Mesothelial cell of epicardium (in vitro differentiated cells): ENCODE results near the gene ABCC11. TPM values are rescaled to one million over a fixed set of nuclear protein-coding genes. Genes with fewer than 3 reads are reported as not detected.

Experiments used
- DNase-seq, 2 experiments: peaks; one replicate each; pipeline ENCODE4 v3.0.0; 2021; ENCODE audit warnings: low spot score in 2 of 2; ENCODE audit not compliant: unreplicated experiment in 2 of 2
- H3K27ac Mint-ChIP-seq: 2 replicates; pipeline ENCODE4 v1.8.0; 2021; ENCODE audit warnings: mixed read lengths
- H3K27me3 Mint-ChIP-seq: 2 replicates; pipeline ENCODE4 v1.8.0; 2021; ENCODE audit warnings: low read depth, mixed read lengths
- H3K36me3 Mint-ChIP-seq: 2 replicates; pipeline ENCODE4 v1.8.0; 2021; ENCODE audit warnings: mixed read lengths
- H3K4me1 Mint-ChIP-seq: 2 replicates; pipeline ENCODE4 v1.8.0; 2021; ENCODE audit warnings: mixed read lengths
- H3K4me3 Mint-ChIP-seq: 2 replicates; pipeline ENCODE4 v1.8.0; 2021; ENCODE audit warnings: mild to moderate bottlenecking, moderate library complexity, mixed read lengths
- H3K9me3 Mint-ChIP-seq: 2 replicates; pipeline ENCODE4 v1.8.0; 2021; ENCODE audit warnings: mixed read lengths
- CTCF ChIP-seq: fragments of 200-600 bp; sonication (generic); IDR thresholded peaks from one replicate; pipeline ENCODE4 v1.5.0; 2021; ENCODE audit warnings: antibody characterized with exemption; ENCODE audit not compliant: unreplicated experiment
- total RNA-seq: library from RNA; stranded (reverse); gene quantifications from 3 replicates; pipeline ENCODE4 v1.2.1, GENCODE V29; 2021

ABCC11 gene
- total RNA-seq, 1 donor from 2014 or later, result 0.47 TPM

GRCh38 chr16:48225456-48225855 lies 21.9 kb downstream of the ABCC11 start:
- Mint-ChIP-seq H3K27ac (no peak overlapping the region), H3K4me1 (no peaks in the 10 kb centered on the region), H3K36me3 (no peaks in the 10 kb centered on the region), H3K4me3 (no peak overlapping the region), H3K27me3 (peaks cover 7% of the 10 kb centered on the region), H3K9me3 (no peaks in the 10 kb centered on the region)
- DNase-seq, result no peak
- TF ChIP-seq CTCF, result no peak

- no peak for DNase-seq
- H3K4me3 Mint-ChIP-seq, result no peak overlapping the region
- peaks cover 6% of the 10 kb centered on the region for H3K27me3 Mint-ChIP-seq
- no peak for TF ChIP-seq CTCF
- no peaks in the 10 kb centered on the region for H3K9me3 Mint-ChIP-seq
- H3K36me3 Mint-ChIP-seq, result no peaks in the 10 kb centered on the region
- H3K4me1 Mint-ChIP-seq, result no peaks in the 10 kb centered on the region
- H3K27ac Mint-ChIP-seq, result no peak overlapping the region
Observed at GRCh38 chr16:48223490-48223889, 23.8 kb downstream of the ABCC11 start.

GRCh38 chr16:48220891-48221290 lies 26.4 kb downstream of the ABCC11 start:
- Mint-ChIP-seq H3K4me3 (no peak overlapping the region), H3K27me3 (peaks cover 6% of the 10 kb centered on the region), H3K27ac (no peak overlapping the region), H3K9me3 (no peaks in the 10 kb centered on the region), H3K36me3 (no peaks in the 10 kb centered on the region), H3K4me1 (no peaks in the 10 kb centered on the region)
- no peak for TF ChIP-seq CTCF
- no peak for DNase-seq

GRCh38 chr16:48218473-48218872 lies 28.9 kb downstream of the ABCC11 start:
- no peak overlapping the region for H3K4me3 Mint-ChIP-seq
- peaks cover 18% of the 10 kb centered on the region for H3K27me3 Mint-ChIP-seq
- DNase-seq, result no peak
- H3K27ac Mint-ChIP-seq, result no peak overlapping the region
- no peak for TF ChIP-seq CTCF
- no peaks in the 10 kb centered on the region for H3K36me3 Mint-ChIP-seq
- no peaks in the 10 kb centered on the region for H3K9me3 Mint-ChIP-seq
- no peaks in the 10 kb centered on the region for H3K4me1 Mint-ChIP-seq

- Mint-ChIP-seq H3K27ac (no peak overlapping the region), H3K4me1 (no peaks in the 10 kb centered on the region), H3K27me3 (peaks cover 20% of the 10 kb centered on the region), H3K4me3 (no peak overlapping the region), H3K9me3 (no peaks in the 10 kb centered on the region), H3K36me3 (no peaks in the 10 kb centered on the region)
- no peak for TF ChIP-seq CTCF
- no peak for DNase-seq
Observed at GRCh38 chr16:48217708-48218107, 29.6 kb downstream of the ABCC11 start.

- no peaks in the 10 kb centered on the region for H3K4me1 Mint-ChIP-seq
- TF ChIP-seq CTCF, result no peak
- H3K27me3 Mint-ChIP-seq, result peaks cover 17% of the 10 kb centered on the region
- H3K36me3 Mint-ChIP-seq, result no peaks in the 10 kb centered on the region
- no peak overlapping the region for H3K4me3 Mint-ChIP-seq
- no peak overlapping the region for H3K27ac Mint-ChIP-seq
- H3K9me3 Mint-ChIP-seq, result no peaks in the 10 kb centered on the region
- no peak for DNase-seq
Observed at GRCh38 chr16:48215738-48216137, 31.6 kb downstream of the ABCC11 start.
